Body of pancreas (tissue), 4 donors: ENCODE data around the gene FOXP1. TPM values are rescaled to one million over a fixed set of nuclear protein-coding genes. Genes with fewer than 3 reads are reported as not detected.

Source experiments
- ATAC-seq: fragments of 150-250 bp; one replicate; pipeline ENCODE4 v1.9.1; 2016
- DNase-seq, 4 donors: peaks; one replicate each; pipeline ENCODE4 v3.0.0-alpha.2; 2019
- H3K27ac ChIP-seq, 4 donors: fragments of 200-600 bp; sonication (generic); 1 replicate in 3 of 4; 2 replicates in 1 of 4; pipeline versions ENCODE4 v1.5.1 to v1.6.1; 2016 to 2019; ENCODE audit warnings: mild to moderate bottlenecking in 1 of 4, mixed read lengths in 1 of 4, moderate library complexity in 1 of 4
- H3K27me3 ChIP-seq, 2 donors: fragments of 200-600 bp; sonication (generic); one replicate each; pipeline ENCODE4 v1.6.0; 2016; ENCODE audit warnings: mild to moderate bottlenecking in 1 of 2
- H3K36me3 ChIP-seq, 2 donors: fragments of 200-600 bp; sonication (generic); replicated peaks in 1 of 2; 2 replicates each; pipeline ENCODE4 v1.5.1; 2016; ENCODE audit warnings: low read depth in 2 of 2; ENCODE audit not compliant: insufficient read depth in 1 of 2
- H3K4me1 ChIP-seq: fragments of 200-600 bp; sonication (generic); one replicate; pipeline ENCODE4 v1.6.0; 2016
- H3K4me3 ChIP-seq, 2 donors: fragments of 200-600 bp; sonication (generic); 1 replicate in 1 of 2; 2 replicates in 1 of 2; pipeline ENCODE4 v1.5.1; 2016 to 2019
- H3K9me3 ChIP-seq, 3 donors: fragments of 200-600 bp; sonication (generic); 1 replicate in 2 of 3; 2 replicates in 1 of 3; pipeline ENCODE4 v1.5.1; 2016
- POLR2A ChIP-seq, 3 donors: fragments of 450-650 bp; IDR thresholded peaks; one replicate each; pipeline ENCODE4 v1.6.1; 2016; ENCODE audit warnings: antibody characterized with exemption in 3 of 3, mild to moderate bottlenecking in 2 of 3
- WGBS, 2 donors: methylation state at CpG; one replicate each; pipeline ENCODE4 v1.1.5; 2017; 5-methylcytosine and 5-hydroxymethylcytosine counted together
- intact Hi-C: fragments of 100-400 bp; cut with DNase I; formaldehyde crosslinking; loops from one replicate; pipeline ENCODE4 v1.15.1; 2023
- total RNA-seq, 2 donors: library from RNA; depleted of rRNA; stranded (reverse); fragments of >200 nt; gene quantifications; one replicate each; pipeline ENCODE4 v1.1.0, GENCODE V29; 2016
- TF ChIP-seq, protein P1 (sequence below), 7 experiments: fragments of 450-650 bp in 4 of 7; fragments of 200-600 bp in 3 of 7; sonication (generic) in 3 of 7; IDR thresholded peaks; one replicate each; pipeline ENCODE4 v1.5.1; 2016 to 2019; ENCODE audit warnings: antibody characterized with exemption in 7 of 7

The FOXP1 gene
- total RNA-seq, 2 donors from 2014 or later: 85.7 to 86.1 TPM

DNA sequence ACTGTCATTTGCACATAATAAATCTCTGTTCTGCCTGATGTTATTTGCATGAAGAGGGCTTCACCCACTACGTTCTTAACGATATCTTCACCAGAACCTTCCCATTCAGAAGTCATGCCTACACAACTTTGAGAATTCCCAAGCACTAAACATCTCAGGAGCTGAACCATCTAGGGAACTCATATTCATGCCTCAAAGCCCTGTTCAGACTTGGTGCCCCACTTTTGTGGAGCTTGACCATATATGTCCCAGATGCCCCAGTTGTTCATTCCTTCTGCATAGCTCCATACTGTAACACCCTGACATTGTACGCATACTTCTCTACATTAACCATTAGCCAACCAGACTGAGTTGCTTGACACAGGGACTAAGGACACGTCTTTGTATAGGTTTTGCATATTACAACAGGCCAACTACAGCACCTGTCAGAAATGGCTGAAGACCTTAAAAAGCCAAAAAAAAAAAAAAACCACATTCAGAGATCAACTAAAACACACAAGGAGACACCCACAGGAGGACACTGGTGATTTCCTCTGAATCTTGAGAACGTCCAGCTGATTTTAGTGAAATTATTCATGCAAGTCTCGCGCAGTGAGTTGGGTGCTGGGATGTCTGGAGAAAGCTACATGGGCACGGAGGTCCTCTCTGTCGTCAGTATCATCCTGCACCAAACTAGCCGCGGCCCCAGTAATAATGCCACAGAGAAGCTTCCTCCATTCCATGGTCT is 141.4 kb downstream of the FOXP1 start:
- H3K27ac ChIP-seq: no peak overlapping the region
- no peak for ATAC-seq
- intact Hi-C loops: no loop called here
- H3K9me3 ChIP-seq: no peaks in the 10 kb centered on the region
- H3K4me3 ChIP-seq: no peak overlapping the region
- WGBS, 2 donors: 80 to 93% methylated on average over 11 of the region's 11 CpGs
- TF ChIP-seq, protein P1, sequence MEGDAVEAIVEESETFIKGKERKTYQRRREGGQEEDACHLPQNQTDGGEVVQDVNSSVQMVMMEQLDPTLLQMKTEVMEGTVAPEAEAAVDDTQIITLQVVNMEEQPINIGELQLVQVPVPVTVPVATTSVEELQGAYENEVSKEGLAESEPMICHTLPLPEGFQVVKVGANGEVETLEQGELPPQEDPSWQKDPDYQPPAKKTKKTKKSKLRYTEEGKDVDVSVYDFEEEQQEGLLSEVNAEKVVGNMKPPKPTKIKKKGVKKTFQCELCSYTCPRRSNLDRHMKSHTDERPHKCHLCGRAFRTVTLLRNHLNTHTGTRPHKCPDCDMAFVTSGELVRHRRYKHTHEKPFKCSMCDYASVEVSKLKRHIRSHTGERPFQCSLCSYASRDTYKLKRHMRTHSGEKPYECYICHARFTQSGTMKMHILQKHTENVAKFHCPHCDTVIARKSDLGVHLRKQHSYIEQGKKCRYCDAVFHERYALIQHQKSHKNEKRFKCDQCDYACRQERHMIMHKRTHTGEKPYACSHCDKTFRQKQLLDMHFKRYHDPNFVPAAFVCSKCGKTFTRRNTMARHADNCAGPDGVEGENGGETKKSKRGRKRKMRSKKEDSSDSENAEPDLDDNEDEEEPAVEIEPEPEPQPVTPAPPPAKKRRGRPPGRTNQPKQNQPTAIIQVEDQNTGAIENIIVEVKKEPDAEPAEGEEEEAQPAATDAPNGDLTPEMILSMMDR (IDR thresholded peaks at IDR 0.05): no peak
- TF ChIP-seq POLR2A (IDR thresholded peaks at IDR 0.05): no peak
- no peak for DNase-seq
- H3K36me3 ChIP-seq: no peaks in the 10 kb centered on the region
- H3K4me1 ChIP-seq: no peaks in the 10 kb centered on the region
- no peaks in the 10 kb centered on the region for H3K27me3 ChIP-seq

DNA sequence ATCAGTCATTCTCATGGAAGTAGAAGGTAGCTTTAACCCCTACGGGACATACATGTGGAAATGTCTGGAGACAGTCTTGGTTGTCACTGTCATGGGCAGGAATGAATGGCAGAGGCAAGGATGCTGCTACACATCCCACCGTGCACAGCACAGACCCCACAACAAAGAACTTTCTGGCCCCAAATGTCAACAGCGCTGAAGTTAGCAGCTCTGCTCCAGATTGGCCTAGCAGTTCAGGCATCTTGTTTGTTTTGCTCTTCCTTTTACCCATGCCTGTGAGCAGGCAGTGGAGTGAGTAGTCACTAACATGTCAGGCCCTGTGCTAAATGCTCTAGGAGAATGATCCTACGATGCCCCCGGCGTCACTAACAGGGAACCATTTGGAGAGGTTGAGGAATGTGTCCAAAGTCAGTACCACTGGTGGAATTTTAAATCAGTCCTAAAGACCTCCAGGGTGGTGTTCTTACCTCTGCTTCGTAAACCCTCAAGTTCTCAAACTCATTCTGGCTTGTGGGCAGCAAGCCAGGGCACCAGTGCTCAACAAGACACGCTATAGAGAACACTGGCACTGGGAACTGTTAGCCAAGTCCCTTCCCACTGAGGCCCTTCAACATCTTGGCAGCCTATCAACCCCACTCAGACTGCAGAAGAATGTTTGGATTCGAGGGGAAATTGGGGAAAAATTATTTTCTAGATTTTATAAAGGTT is 142.2 kb downstream of the FOXP1 start:
- H3K27me3 ChIP-seq: no peaks in the 10 kb centered on the region
- H3K27ac ChIP-seq: no peak overlapping the region
- no peak overlapping the region for H3K4me3 ChIP-seq
- H3K9me3 ChIP-seq: no peaks in the 10 kb centered on the region
- no peaks in the 10 kb centered on the region for H3K36me3 ChIP-seq
- no peaks in the 10 kb centered on the region for H3K4me1 ChIP-seq
- TF ChIP-seq, protein P1 (IDR thresholded peaks at IDR 0.05): no peak
- TF ChIP-seq POLR2A (IDR thresholded peaks at IDR 0.05): no peak
- peak in 2 of 4 donors; percentile 40 to 49 for DNase-seq
- 75 to 76% methylated on average over 9 of the region's 9 CpGs for WGBS, 2 donors
- intact Hi-C loops: no loop called here
- no peak for ATAC-seq

DNA sequence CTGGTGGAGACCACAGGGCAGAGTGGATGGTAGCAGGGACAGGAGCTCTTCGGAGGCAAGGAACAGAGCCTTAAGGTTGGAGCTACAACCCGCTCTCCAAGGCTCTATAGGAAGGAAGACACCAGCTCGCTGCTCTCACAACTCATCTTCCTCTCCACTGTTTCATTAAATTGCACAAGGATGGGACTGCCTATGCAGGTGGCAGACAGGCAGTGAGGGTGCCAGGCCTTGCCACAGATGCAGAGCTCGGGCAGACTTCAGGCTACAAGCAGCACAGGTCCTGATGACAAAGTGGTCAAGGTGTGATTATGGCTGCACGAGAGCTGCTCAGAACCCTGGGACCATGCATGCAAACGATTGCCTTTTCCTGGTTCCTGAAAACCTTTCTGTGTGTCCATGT is 144.6 kb downstream of the FOXP1 start:
- DNase-seq (no peak), ATAC-seq (no peak)
- Histone ChIP-seq H3K4me3 (no peak overlapping the region), H3K27me3 (no peaks in the 10 kb centered on the region), H3K27ac (no peak overlapping the region), H3K9me3 (no peaks in the 10 kb centered on the region), H3K36me3 (no peaks in the 10 kb centered on the region), H3K4me1 (no peaks in the 10 kb centered on the region)
- 80 to 90% methylated on average over 6 of the region's 6 CpGs for WGBS, 2 donors
- intact Hi-C loops: no loop called here
- TF ChIP-seq POLR2A (IDR thresholded peaks at IDR 0.05): no peak
- TF ChIP-seq, protein P1 (IDR thresholded peaks at IDR 0.05): no peak

DNA sequence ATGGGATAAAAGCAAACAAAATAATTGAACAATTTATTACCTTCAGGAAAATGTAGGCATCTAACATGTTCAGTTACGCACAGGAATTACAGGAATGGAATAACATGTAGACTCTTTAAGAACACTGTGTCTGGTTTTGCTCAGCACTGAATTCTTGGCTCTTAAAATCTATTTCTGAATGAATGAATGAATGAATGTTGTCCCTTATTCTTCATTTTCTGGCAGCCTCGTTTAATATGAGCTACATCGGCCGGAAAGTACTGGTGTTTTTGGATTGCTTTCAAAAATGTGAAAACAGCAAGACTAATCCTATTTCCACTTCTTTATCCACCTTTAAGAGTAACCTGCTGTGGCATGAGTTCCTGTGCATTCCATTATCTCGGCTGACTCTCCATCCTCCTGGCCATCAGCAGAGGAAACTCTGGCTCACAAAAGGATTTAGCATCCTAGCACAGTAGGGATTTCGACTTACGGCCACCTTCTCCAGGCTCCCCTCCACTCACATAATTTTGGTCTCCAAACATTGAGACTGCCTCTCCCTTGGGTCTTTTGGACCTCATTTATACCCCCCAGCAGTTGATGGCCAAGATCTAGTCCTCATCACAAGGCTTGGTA is 145.3 kb downstream of the FOXP1 start:
- no peaks in the 10 kb centered on the region for H3K4me1 ChIP-seq
- H3K9me3 ChIP-seq: no peaks in the 10 kb centered on the region
- H3K36me3 ChIP-seq: no peaks in the 10 kb centered on the region
- no peaks in the 10 kb centered on the region for H3K27me3 ChIP-seq
- no peak overlapping the region for H3K4me3 ChIP-seq
- WGBS, 2 donors: 71 to 76% methylated on average over 7 of the region's 7 CpGs
- ATAC-seq (no peak), DNase-seq (no peak)
- intact Hi-C loops: no loop called here
- H3K27ac ChIP-seq: no peak overlapping the region
- TF ChIP-seq, protein P1 (IDR thresholded peaks at IDR 0.05): no peak
- no peak for TF ChIP-seq POLR2A (IDR thresholded peaks at IDR 0.05)
